ENCODE data around the gene ZNF239.

DNA sequence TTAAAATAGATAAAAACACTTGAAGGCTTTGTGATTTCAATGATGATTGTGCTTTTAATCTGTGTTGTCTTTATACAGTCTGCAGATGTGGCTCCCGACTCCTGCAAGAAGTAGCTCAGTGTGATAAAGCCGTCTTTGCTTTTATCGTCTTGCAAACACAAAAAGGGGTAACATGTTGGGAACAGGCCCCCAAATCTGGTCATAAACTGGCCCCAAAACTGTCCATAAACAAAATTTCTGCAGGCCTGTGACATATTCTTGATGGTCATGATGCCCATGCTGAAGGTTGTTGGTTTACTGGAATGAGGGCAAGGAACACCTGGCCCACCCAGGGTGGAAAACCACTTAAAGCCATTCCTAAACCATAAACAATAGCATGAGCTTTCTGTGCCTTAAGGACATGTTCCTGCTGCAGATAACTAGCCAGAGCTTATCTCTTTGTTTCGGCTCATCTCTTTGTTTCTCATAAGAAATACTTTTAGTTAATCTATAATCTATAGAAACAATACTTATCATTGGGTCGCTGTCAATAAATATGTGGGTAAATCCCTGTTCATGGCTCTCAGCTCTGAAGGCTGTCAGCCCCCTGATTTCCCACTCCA, 17.0 kb upstream of the ZNF239 start:
- TF ChIP-seq, protein P1, sequence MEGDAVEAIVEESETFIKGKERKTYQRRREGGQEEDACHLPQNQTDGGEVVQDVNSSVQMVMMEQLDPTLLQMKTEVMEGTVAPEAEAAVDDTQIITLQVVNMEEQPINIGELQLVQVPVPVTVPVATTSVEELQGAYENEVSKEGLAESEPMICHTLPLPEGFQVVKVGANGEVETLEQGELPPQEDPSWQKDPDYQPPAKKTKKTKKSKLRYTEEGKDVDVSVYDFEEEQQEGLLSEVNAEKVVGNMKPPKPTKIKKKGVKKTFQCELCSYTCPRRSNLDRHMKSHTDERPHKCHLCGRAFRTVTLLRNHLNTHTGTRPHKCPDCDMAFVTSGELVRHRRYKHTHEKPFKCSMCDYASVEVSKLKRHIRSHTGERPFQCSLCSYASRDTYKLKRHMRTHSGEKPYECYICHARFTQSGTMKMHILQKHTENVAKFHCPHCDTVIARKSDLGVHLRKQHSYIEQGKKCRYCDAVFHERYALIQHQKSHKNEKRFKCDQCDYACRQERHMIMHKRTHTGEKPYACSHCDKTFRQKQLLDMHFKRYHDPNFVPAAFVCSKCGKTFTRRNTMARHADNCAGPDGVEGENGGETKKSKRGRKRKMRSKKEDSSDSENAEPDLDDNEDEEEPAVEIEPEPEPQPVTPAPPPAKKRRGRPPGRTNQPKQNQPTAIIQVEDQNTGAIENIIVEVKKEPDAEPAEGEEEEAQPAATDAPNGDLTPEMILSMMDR (conservative IDR thresholded peaks at IDR 0.05; ENCODE audit: low read depth, low read length) = no peak
- TF ChIP-seq BHLHE40 (IDR thresholded peaks at IDR 0.05; ENCODE audit: low read depth, low read length) (no peak), POLR2A (IDR thresholded peaks at IDR 0.05; ENCODE audit: low read depth, low read length) (no peak), MAZ (IDR thresholded peaks at IDR 0.05; ENCODE audit: borderline replicate concordance, low read depth, low read length) (no peak), NFE2L2 (IDR thresholded peaks at IDR 0.05; ENCODE audit: low read depth, low read length) (no peak), FOS (IDR thresholded peaks at IDR 0.05; ENCODE audit: low read depth, low read length) (no peak), CEBPB (IDR thresholded peaks at IDR 0.05; ENCODE audit: low read depth, low read length) (no peak), RFX5 (IDR thresholded peaks at IDR 0.05; ENCODE audit: low read depth, low read length) (no peak), CHD1 (IDR thresholded peaks at IDR 0.05; ENCODE audit: low read depth, low read length) (no peak), RCOR1 (IDR thresholded peaks at IDR 0.05; ENCODE audit: insufficient replicate concordance, low read length) (no peak)
- TF ChIP-seq, protein P2, sequence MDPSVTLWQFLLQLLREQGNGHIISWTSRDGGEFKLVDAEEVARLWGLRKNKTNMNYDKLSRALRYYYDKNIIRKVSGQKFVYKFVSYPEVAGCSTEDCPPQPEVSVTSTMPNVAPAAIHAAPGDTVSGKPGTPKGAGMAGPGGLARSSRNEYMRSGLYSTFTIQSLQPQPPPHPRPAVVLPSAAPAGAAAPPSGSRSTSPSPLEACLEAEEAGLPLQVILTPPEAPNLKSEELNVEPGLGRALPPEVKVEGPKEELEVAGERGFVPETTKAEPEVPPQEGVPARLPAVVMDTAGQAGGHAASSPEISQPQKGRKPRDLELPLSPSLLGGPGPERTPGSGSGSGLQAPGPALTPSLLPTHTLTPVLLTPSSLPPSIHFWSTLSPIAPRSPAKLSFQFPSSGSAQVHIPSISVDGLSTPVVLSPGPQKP (IDR thresholded peaks at IDR 0.05; ENCODE audit: borderline replicate concordance, low read depth, low read length) = no peak

Measured in IMR-90 (cell line).